Ishikawa (cell line): ENCODE data around the gene CLTRN.

Experiments used
- CEBPB ChIP-seq: IDR thresholded peaks from 2 replicates; pipeline ENCODE4 v1.6.1; 2012
- CREB1 ChIP-seq: IDR thresholded peaks from 2 replicates; pipeline ENCODE4 v1.6.1; 2012; ENCODE audit warnings: low read depth
- EGR1 ChIP-seq: IDR thresholded peaks from 2 replicates; pipeline ENCODE4 v1.6.1; 2012
- EP300 ChIP-seq: IDR thresholded peaks from 2 replicates; pipeline ENCODE4 v1.6.1; 2012; ENCODE audit warnings: borderline replicate concordance
- FOXM1 ChIP-seq: IDR thresholded peaks from 2 replicates; pipeline ENCODE4 v1.6.1; 2012; ENCODE audit warnings: low read depth, borderline replicate concordance
- NFIC ChIP-seq: IDR thresholded peaks from 2 replicates; pipeline ENCODE4 v1.6.1; 2012
- RAD21 ChIP-seq: IDR thresholded peaks from 2 replicates; pipeline ENCODE4 v1.6.1; 2012; ENCODE audit warnings: low read depth
- REST ChIP-seq: IDR thresholded peaks from 2 replicates; pipeline ENCODE4 v1.6.1; 2012; ENCODE audit warnings: low read depth, mild to moderate bottlenecking
- TAF1 ChIP-seq: IDR thresholded peaks from 2 replicates; pipeline ENCODE4 v1.6.1; 2012; ENCODE audit warnings: low read depth, mild to moderate bottlenecking
- TCF12 ChIP-seq: IDR thresholded peaks from 2 replicates; pipeline ENCODE4 v1.6.1; 2012; ENCODE audit warnings: low read depth
- TEAD4 ChIP-seq: IDR thresholded peaks from 2 replicates; pipeline ENCODE4 v1.6.1; 2012
- USF1 ChIP-seq: IDR thresholded peaks from 2 replicates; pipeline ENCODE4 v1.6.1; 2012
- YY1 ChIP-seq: IDR thresholded peaks from 2 replicates; pipeline ENCODE4 v1.6.1; 2012; ENCODE audit warnings: low read depth
- ZBTB7A ChIP-seq: IDR thresholded peaks from 2 replicates; pipeline ENCODE4 v1.6.1; 2012; ENCODE audit warnings: low read depth
- TF ChIP-seq, protein P1 (sequence below): IDR thresholded peaks from 2 replicates; pipeline ENCODE4 v1.6.1; 2012

CLTRN gene

DNA sequence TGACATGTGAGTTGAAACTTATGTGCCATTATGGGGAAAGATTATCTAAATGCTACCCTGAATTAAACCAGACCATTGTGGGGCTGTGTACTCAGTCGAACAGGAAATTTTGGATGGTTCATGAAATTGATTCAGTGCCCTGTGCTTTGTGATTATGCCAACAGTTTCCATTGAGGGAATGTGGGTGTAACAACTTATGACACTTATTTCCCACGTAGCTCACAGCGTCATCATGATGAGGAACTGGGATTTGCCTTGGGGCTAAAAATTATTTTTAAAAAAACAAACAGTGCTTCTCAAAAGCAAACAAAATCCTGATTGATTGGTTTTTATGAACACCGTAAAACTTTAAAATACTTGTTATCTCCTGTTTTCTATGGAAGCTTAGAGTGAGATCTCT lies 8.3 kb upstream of the CLTRN start:
- TF ChIP-seq TAF1 (no peak), RAD21 (no peak), ZBTB7A (no peak), YY1 (no peak)

DNA sequence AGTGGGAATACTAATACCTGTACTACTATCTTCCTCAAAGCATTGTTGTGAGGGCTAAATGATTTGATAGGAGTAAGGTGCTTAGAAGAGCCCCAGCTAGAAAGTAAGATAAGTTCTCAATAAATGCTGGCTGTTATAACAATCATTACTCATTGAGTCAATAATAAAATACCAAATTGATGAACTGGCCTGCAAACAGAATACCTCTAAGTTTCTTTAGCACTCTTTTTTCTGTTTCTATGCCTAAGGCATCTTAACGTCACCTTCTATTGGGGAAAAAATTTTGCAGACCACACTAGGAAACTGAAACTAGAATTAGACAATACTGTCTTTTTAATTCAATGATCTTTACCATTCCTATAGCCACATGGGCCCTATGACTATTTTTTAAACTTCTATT lies 1.2 kb downstream of the CLTRN start:
- TF ChIP-seq FOXM1 (no peak), CEBPB (no peak), REST (no peak), CREB1 (no peak), TCF12 (no peak), EP300 (no peak), NFIC (no peak), YY1 (no peak), ZBTB7A (no peak), USF1 (no peak), TEAD4 (no peak), TAF1 (no peak), EGR1 (no peak), RAD21 (no peak)

DNA sequence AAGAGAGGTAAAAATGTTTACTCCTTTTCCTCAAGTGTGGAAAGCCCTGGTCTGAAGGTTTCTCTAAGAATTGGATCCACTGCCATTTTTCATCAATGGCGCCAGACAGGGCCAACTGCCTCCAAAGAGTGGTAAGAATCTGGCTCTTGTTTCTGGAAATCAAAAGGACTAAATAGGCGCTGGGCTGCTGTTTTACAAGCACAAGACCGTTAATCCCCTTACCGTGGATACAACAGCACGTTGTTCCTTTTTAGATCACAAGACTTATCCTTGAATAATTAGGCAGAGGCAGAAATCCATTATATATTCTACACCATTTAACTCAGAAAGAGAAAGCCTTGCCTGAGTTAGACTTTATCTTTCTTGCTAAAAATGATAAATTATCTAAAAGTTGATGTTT lies 10.6 kb downstream of the CLTRN start:
- TF ChIP-seq FOXM1 (no peak), REST (no peak), EGR1 (no peak), TEAD4 (no peak), YY1 (no peak), TCF12 (no peak), EP300 (no peak)
- TF ChIP-seq, protein P1, sequence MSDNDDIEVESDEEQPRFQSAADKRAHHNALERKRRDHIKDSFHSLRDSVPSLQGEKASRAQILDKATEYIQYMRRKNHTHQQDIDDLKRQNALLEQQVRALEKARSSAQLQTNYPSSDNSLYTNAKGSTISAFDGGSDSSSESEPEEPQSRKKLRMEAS = no peak

GRCh38 chrX:15646543-15646942 lies 18.1 kb downstream of the CLTRN start:
- no peak for TF ChIP-seq EP300
- TF ChIP-seq RAD21 = no peak
- no peak for TF ChIP-seq USF1
- TF ChIP-seq FOXM1 = no peak
- no peak for TF ChIP-seq CREB1
- TF ChIP-seq, protein P1 = no peak
- TF ChIP-seq CEBPB = no peak
- no peak for TF ChIP-seq REST

GRCh38 chrX:15646031-15646430 lies 18.6 kb downstream of the CLTRN start:
- no peak for TF ChIP-seq EP300
- TF ChIP-seq TEAD4 = no peak
- no peak for TF ChIP-seq RAD21
- no peak for TF ChIP-seq TCF12
- TF ChIP-seq TAF1 = no peak
- no peak for TF ChIP-seq EGR1
- no peak for TF ChIP-seq FOXM1
- TF ChIP-seq CEBPB = no peak
- no peak for TF ChIP-seq USF1
- TF ChIP-seq REST = no peak
- TF ChIP-seq ZBTB7A = no peak
- no peak for TF ChIP-seq NFIC
- no peak for TF ChIP-seq YY1
- TF ChIP-seq CREB1 = no peak
- TF ChIP-seq, protein P1 = no peak
